Muscle layer of duodenum (tissue), 2 donors: ENCODE results near the gene XIST.
"Not testable (repeated sequence)": the region's sequence is repeated elsewhere in the genome, so short reads cannot be mapped to it uniquely, and the experiment has no call there.

Experiments used
- H3K27ac ChIP-seq: one replicate; pipeline ENCODE4 v1.7.0; 2013; ENCODE audit warnings: mild to moderate bottlenecking, low read length
- H3K27me3 ChIP-seq: one replicate; pipeline ENCODE4 v1.7.0; 2013; ENCODE audit warnings: low read depth, mild to moderate bottlenecking, control low read depth, low read length
- H3K36me3 ChIP-seq, 2 donors: one replicate each; pipeline ENCODE4 v1.7.0; 2013; ENCODE audit warnings: low read length in 2 of 2, control low read depth in 1 of 2, mild to moderate bottlenecking in 1 of 2; ENCODE audit not compliant: insufficient read depth in 2 of 2, control insufficient read depth in 1 of 2
- H3K4me1 ChIP-seq, 2 donors: one replicate each; pipeline ENCODE4 v1.7.0; 2013; ENCODE audit warnings: low read length in 2 of 2, mild to moderate bottlenecking in 2 of 2, control low read depth in 1 of 2, moderate library complexity in 1 of 2; ENCODE audit not compliant: insufficient read depth in 2 of 2, control insufficient read depth in 1 of 2
- H3K4me3 ChIP-seq, 2 donors: one replicate each; pipeline ENCODE4 v1.7.0; 2013; ENCODE audit warnings: low read length in 2 of 2, low read depth in 1 of 2, mild to moderate bottlenecking in 1 of 2
- H3K9me3 ChIP-seq, 2 donors: one replicate each; pipeline ENCODE4 v1.7.0; 2013; ENCODE audit warnings: low read length in 2 of 2, control low read depth in 1 of 2, mild to moderate bottlenecking in 1 of 2; ENCODE audit not compliant: control insufficient read depth in 1 of 2
- donor health status: healthy.

Gene XIST

GRCh38 chrX:73852467-73852866, at the start of gene XIST:
Gene XIST (minus strand): TSS chrX:73852714.
- Histone ChIP-seq H3K9me3 (no peaks in the 10 kb centered on the region), H3K36me3 (no peaks in the 10 kb centered on the region), H3K4me3 (no peak within 1 kb of the TSS), H3K27ac (no peak within 1 kb of the TSS), H3K27me3 (no peaks in the 10 kb centered on the region), H3K4me1 (no peaks in the 10 kb centered on the region)

- H3K4me3 ChIP-seq, H3K9me3 ChIP-seq, H3K4me1 ChIP-seq, H3K36me3 ChIP-seq, H3K27me3 ChIP-seq, H3K27ac ChIP-seq: not testable (repeated sequence)
Observed at GRCh38 chrX:73898315-73898714, 45.8 kb upstream of the XIST start.

GRCh38 chrX:73892515-73893090, 40.1 kb upstream of the XIST start:
- not testable (repeated sequence) for H3K9me3 ChIP-seq, H3K4me1 ChIP-seq, H3K36me3 ChIP-seq, H3K27me3 ChIP-seq, H3K27ac ChIP-seq, H3K4me3 ChIP-seq

GRCh38 chrX:73882260-73882659, 29.7 kb upstream of the XIST start:
- H3K27ac ChIP-seq, H3K36me3 ChIP-seq, H3K9me3 ChIP-seq, H3K4me3 ChIP-seq, H3K27me3 ChIP-seq, H3K4me1 ChIP-seq: not testable (repeated sequence)

- Histone ChIP-seq H3K27ac (no peak overlapping the region), H3K4me1 (no peaks in the 10 kb centered on the region), H3K27me3 (no peaks in the 10 kb centered on the region), H3K9me3 (no peaks in the 10 kb centered on the region), H3K4me3 (no peak overlapping the region), H3K36me3 (no peaks in the 10 kb centered on the region)
Observed at GRCh38 chrX:73877687-73878086, 25.2 kb upstream of the XIST start.

- H3K36me3 ChIP-seq: no peaks in the 10 kb centered on the region
- no peak overlapping the region for H3K4me3 ChIP-seq
- H3K27ac ChIP-seq: no peak overlapping the region
- no peaks in the 10 kb centered on the region for H3K9me3 ChIP-seq
- H3K27me3 ChIP-seq: no peaks in the 10 kb centered on the region
- no peaks in the 10 kb centered on the region for H3K4me1 ChIP-seq
Observed at GRCh38 chrX:73876911-73877310, 24.4 kb upstream of the XIST start.

- Histone ChIP-seq H3K36me3 (no peaks in the 10 kb centered on the region), H3K4me3 (no peak overlapping the region), H3K27ac (no peak overlapping the region), H3K4me1 (no peaks in the 10 kb centered on the region), H3K9me3 (no peaks in the 10 kb centered on the region), H3K27me3 (no peaks in the 10 kb centered on the region)
Observed at GRCh38 chrX:73868916-73869315, 16.4 kb upstream of the XIST start.

GRCh38 chrX:73867144-73867543, 14.6 kb upstream of the XIST start:
- H3K27me3 ChIP-seq: no peaks in the 10 kb centered on the region
- no peak overlapping the region for H3K4me3 ChIP-seq
- H3K27ac ChIP-seq: no peak overlapping the region
- no peaks in the 10 kb centered on the region for H3K36me3 ChIP-seq
- no peaks in the 10 kb centered on the region for H3K4me1 ChIP-seq
- no peaks in the 10 kb centered on the region for H3K9me3 ChIP-seq

- no peaks in the 10 kb centered on the region for H3K36me3 ChIP-seq
- no peak overlapping the region for H3K27ac ChIP-seq
- H3K9me3 ChIP-seq: peaks cover 0 to 3% of the 10 kb centered on the region in 2 donors
- no peaks in the 10 kb centered on the region for H3K27me3 ChIP-seq
- H3K4me3 ChIP-seq: no peak overlapping the region
- no peaks in the 10 kb centered on the region for H3K4me1 ChIP-seq
Observed at GRCh38 chrX:73863852-73864251, 11.3 kb upstream of the XIST start.

- Histone ChIP-seq H3K4me1 (no peaks in the 10 kb centered on the region), H3K4me3 (no peak overlapping the region), H3K9me3 (peaks cover 0 to 3% of the 10 kb centered on the region in 2 donors), H3K36me3 (no peaks in the 10 kb centered on the region), H3K27ac (no peak overlapping the region), H3K27me3 (no peaks in the 10 kb centered on the region)
Observed at GRCh38 chrX:73863268-73863667, 10.8 kb upstream of the XIST start.

- H3K9me3 ChIP-seq: peaks cover 0 to 3% of the 10 kb centered on the region in 2 donors
- no peaks in the 10 kb centered on the region for H3K36me3 ChIP-seq
- no peak overlapping the region for H3K27ac ChIP-seq
- H3K27me3 ChIP-seq: no peaks in the 10 kb centered on the region
- H3K4me3 ChIP-seq: no peak overlapping the region
- no peaks in the 10 kb centered on the region for H3K4me1 ChIP-seq
Observed at GRCh38 chrX:73859622-73860021, 7.1 kb upstream of the XIST start.

GRCh38 chrX:73855546-73855945, 3.0 kb upstream of the XIST start:
- Histone ChIP-seq H3K27ac (no peak overlapping the region), H3K4me3 (no peak overlapping the region), H3K9me3 (peaks cover 0 to 2% of the 10 kb centered on the region in 2 donors), H3K27me3 (no peaks in the 10 kb centered on the region), H3K4me1 (no peaks in the 10 kb centered on the region), H3K36me3 (no peaks in the 10 kb centered on the region)
